ENCODE results near the gene LARGE1.

- TF ChIP-seq CTCF (IDR thresholded peaks at IDR 0.05; ENCODE audit: low read length): no peak
- no peak for TF ChIP-seq EZH2 (IDR thresholded peaks at IDR 0.05; ENCODE audit: borderline replicate concordance, low read length)
These were observed 48.3 kb downstream of the LARGE1 start for GRCh38 chr22:33871935-33872334.
